PC-9 (cell line): ENCODE measurements around the gene ADIPOR2. TPM values are rescaled to one million over a fixed set of nuclear protein-coding genes. Genes with fewer than 3 reads are reported as not detected.
A peak's percentile ranks its signal among the peaks of the same experiment; 100 is the strongest.

ENCODE experiments used
- Bru-seq: library from RNA; stranded (reverse); fragments of 400-500 nt; gene quantifications from one replicate; lab custom pipeline; 2021; lab: Mats Ljungman, UMichigan
- BruChase-seq, 2 experiments: library from RNA; stranded (reverse); fragments of 400-500 nt; gene quantifications; one replicate each; lab custom pipeline; 2021; lab: Mats Ljungman, UMichigan
- BruUV-seq: library from RNA; stranded (reverse); fragments of 400-500 nt; replicated peaks from 2 replicates; lab custom pipeline; 2021; lab: Mats Ljungman, UMichigan
- CTCF ChIA-PET: fragments of 300-600 bp; sonication (Branson Sonifier 250); formaldehyde crosslinking; loops from one replicate; lab custom pipeline; 2022; ENCODE audit warnings: antibody characterized with exemption; lab: Charles Lee
- POLR2A ChIA-PET: fragments of 300-600 bp; sonication (Branson Sonifier 250); formaldehyde crosslinking; loops from one replicate; lab custom pipeline; 2022; ENCODE audit warnings: antibody characterized with exemption; ENCODE audit not compliant: unreplicated experiment; lab: Charles Lee
- DNase-seq, 2 experiments: peaks; one replicate each; pipeline versions ENCODE4 v3.0.0 to v3.0.0-alpha.2; 2015 to 2022; ENCODE audit warnings: mixed read lengths in 1 of 2
- H2AFZ ChIP-seq: fragments of 200-600 bp; sonication (generic); 2 replicates; pipeline ENCODE4 v1.8.1; 2017; ENCODE audit warnings: antibody characterized with exemption
- H3F3A ChIP-seq: fragments of 200-600 bp; sonication (generic); 2 replicates; pipeline ENCODE4 v1.8.1; 2017; ENCODE audit warnings: antibody characterized with exemption, mild to moderate bottlenecking, low read depth; ENCODE audit not compliant: insufficient read depth
- H3K27ac ChIP-seq: fragments of 200-600 bp; sonication (generic); 2 replicates; pipeline ENCODE4 v1.6.1; 2016; ENCODE audit warnings: mixed run types
- H3K27me3 ChIP-seq: fragments of 200-600 bp; sonication (generic); 2 replicates; pipeline ENCODE4 v1.6.1; 2016; ENCODE audit warnings: low read depth, mixed run types; ENCODE audit not compliant: insufficient read depth
- H3K36me3 ChIP-seq: fragments of 200-600 bp; sonication (generic); 2 replicates; pipeline ENCODE4 v1.6.1; 2016; ENCODE audit warnings: low read depth, mixed run types
- H3K4me1 ChIP-seq: fragments of 200-600 bp; sonication (generic); replicated peaks from 2 replicates; pipeline ENCODE4 v1.6.1; 2016; ENCODE audit warnings: mixed run types; ENCODE audit not compliant: insufficient read depth
- H3K4me2 ChIP-seq: fragments of 200-600 bp; sonication (generic); 2 replicates; pipeline ENCODE4 v1.6.1; 2017; ENCODE audit warnings: mixed run types
- H3K4me3 ChIP-seq: fragments of 200-600 bp; sonication (generic); 2 replicates; pipeline ENCODE4 v1.6.1; 2016; ENCODE audit warnings: mixed run types
- H3K79me2 ChIP-seq: fragments of 200-600 bp; sonication (generic); 2 replicates; pipeline ENCODE4 v1.6.1; 2017; ENCODE audit warnings: low read depth, mixed run types
- H3K9me2 ChIP-seq: fragments of 200-600 bp; sonication (generic); 2 replicates; pipeline ENCODE4 v1.8.1; 2017; ENCODE audit warnings: mild to moderate bottlenecking; ENCODE audit not compliant: insufficient read depth
- H3K9me3 ChIP-seq: fragments of 200-600 bp; sonication (generic); 2 replicates; pipeline ENCODE4 v1.8.1; 2016; ENCODE audit warnings: low read depth; ENCODE audit not compliant: insufficient read depth
- H4K20me1 ChIP-seq: fragments of 200-600 bp; sonication (generic); 2 replicates; pipeline ENCODE4 v1.8.1; 2017; ENCODE audit not compliant: insufficient read depth
- EZH2 ChIP-seq: fragments of 200-600 bp; sonication (generic); IDR thresholded peaks from 2 replicates; pipeline ENCODE4 v1.8.0; 2017; ENCODE audit warnings: antibody characterized with exemption, low read depth
- intact Hi-C: fragments of 100-400 bp; cut with micrococcal nuclease; formaldehyde crosslinking; loops from one replicate; pipeline ENCODE4 v1.10.0; 2022; ENCODE audit not compliant: unreplicated experiment
- long read RNA-seq: library from polyadenylated mRNA; stranded (forward); transcript quantifications from one replicate; pipeline ENCODE4 v2.0.0, GENCODE V29; 2022
- total RNA-seq: library from RNA; stranded (reverse); gene quantifications from 2 replicates; pipeline ENCODE4 v1.2.3, GENCODE V29; 2021
- TF ChIP-seq, protein P1 (sequence below): fragments of 200-600 bp; sonication (generic); conservative IDR thresholded peaks from 2 replicates; pipeline ENCODE4 v1.6.1; 2017; ENCODE audit warnings: mixed run types, antibody characterized with exemption, mild to moderate bottlenecking, moderate library complexity

Gene ADIPOR2, protein sequence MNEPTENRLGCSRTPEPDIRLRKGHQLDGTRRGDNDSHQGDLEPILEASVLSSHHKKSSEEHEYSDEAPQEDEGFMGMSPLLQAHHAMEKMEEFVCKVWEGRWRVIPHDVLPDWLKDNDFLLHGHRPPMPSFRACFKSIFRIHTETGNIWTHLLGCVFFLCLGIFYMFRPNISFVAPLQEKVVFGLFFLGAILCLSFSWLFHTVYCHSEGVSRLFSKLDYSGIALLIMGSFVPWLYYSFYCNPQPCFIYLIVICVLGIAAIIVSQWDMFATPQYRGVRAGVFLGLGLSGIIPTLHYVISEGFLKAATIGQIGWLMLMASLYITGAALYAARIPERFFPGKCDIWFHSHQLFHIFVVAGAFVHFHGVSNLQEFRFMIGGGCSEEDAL
- total RNA-seq: 76.0 and 107 TPM in 2 replicates
- Bru-seq, nascent RNA: percentile 97 among the genes with signal in this experiment
- percentile 88 among the genes with signal in this experiment for BruChase-seq, experiment 1, labeled RNA remaining after a 2-hour chase
- percentile 93 among the genes with signal in this experiment for BruChase-seq, experiment 2, labeled RNA remaining after a 6-hour chase
- long read RNA-seq, full-length matches to known transcripts: 1 of 25 reads
- long read RNA-seq, partial matches to known transcripts: 1 of 25 reads
- long read RNA-seq, other reads (novel, unspliced or antisense): 23 of 25 reads

DNA sequence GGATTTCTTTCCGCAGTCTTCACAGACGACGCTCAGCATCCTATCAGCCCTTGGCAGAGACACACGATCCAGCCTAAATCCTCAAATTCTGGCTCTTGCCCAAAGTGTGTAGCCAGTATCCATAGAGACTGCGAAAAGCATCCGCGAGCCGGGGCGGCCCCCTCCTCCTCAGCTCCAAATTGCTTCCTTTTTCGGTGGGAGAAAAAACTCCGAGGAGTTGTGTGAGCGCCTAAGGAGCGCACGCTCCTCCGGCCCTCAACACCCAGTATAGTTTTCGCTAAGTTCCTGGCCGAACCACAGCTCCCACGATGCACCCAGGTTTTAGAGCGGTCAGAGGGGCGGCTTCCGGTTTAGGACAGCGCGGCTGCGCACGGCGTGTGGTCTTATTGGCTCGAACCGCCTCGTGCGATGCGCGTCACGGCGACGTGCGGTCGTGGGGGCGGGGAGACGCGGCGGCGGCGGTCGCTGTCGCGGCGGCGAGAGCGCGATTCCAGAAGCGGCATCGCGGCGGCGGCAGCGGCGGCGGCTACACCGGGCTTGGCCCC lies at the start of gene ADIPOR2:
Gene ADIPOR2 (plus strand): TSS at position 493 of the 545 bp plus-strand sequence. CDS start 63,274 bp downstream, outside the sequence.
- Histone ChIP-seq H3K4me3 (peak within 1 kb of the TSS; percentile 79), H3K27me3 (no peaks in the 10 kb centered on the region), H3F3A (peaks cover 13% of the 10 kb centered on the region; the same call in 1 of the 2 replicates), H4K20me1 (peaks cover 35% of the 10 kb centered on the region), H3K36me3 (0 out of 2 replicates have a peak, but pooled peaks cover 5% of the 10 kb centered on the region), H3K4me1 (peaks cover 27% of the 10 kb centered on the region), H3K4me2 (peak within 1 kb of the TSS; percentile 95), H3K79me2 (peaks cover 47% of the 10 kb centered on the region), H3K9me3 (no peaks in the 10 kb centered on the region), H2AFZ (peak within 1 kb of the TSS; percentile 88), H3K27ac (peak within 1 kb of the TSS; percentile 89), H3K9me2 (no peaks in the 10 kb centered on the region)
- ChIA-PET POLR2A (interaction anchor here (0.5 to 1.9 kb wide), 6 partner anchors 13 to 1098 kb away, joined by 3 to 25 read pairs (median 5); no protein-coding TSS in a partner anchor), CTCF (no interaction called here)
- intact Hi-C loops: loop anchor here (1.0 to 2.0 kb wide), 2 partner anchors 19 to 28 kb away; no protein-coding TSS in a partner anchor
- DNase-seq: peak; percentile 95 to 96
- TSS peak; percentile 99 for BruUV-seq
- TF ChIP-seq, protein P1, sequence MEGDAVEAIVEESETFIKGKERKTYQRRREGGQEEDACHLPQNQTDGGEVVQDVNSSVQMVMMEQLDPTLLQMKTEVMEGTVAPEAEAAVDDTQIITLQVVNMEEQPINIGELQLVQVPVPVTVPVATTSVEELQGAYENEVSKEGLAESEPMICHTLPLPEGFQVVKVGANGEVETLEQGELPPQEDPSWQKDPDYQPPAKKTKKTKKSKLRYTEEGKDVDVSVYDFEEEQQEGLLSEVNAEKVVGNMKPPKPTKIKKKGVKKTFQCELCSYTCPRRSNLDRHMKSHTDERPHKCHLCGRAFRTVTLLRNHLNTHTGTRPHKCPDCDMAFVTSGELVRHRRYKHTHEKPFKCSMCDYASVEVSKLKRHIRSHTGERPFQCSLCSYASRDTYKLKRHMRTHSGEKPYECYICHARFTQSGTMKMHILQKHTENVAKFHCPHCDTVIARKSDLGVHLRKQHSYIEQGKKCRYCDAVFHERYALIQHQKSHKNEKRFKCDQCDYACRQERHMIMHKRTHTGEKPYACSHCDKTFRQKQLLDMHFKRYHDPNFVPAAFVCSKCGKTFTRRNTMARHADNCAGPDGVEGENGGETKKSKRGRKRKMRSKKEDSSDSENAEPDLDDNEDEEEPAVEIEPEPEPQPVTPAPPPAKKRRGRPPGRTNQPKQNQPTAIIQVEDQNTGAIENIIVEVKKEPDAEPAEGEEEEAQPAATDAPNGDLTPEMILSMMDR: no peak
- no peak for TF ChIP-seq EZH2

DNA sequence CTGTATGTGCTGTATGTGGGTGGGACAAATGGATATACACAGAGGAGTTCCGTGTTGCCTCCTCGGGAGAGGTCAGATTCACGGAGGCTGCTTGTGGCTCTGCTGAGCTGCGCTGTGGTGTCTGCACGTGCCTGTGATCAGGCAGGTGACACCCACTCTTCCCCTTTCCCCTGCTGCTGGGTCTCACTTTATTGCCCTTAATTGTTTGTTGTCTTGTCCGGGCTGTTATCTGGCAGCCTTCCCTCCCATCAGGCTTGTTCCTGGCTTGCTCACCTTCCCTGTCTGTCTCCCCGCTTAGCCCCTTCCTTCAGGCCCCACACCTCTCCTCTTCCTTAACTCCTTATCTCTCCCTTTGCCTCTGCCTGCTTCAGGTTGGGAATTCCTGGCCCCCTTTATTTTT lies 48.4 kb upstream of the ADIPOR2 start:
- Histone ChIP-seq H3K79me2 (no peaks in the 10 kb centered on the region; the same call in 1 of the 2 replicates), H3K9me3 (no peaks in the 10 kb centered on the region), H3K4me1 (no peaks in the 10 kb centered on the region), H3K9me2 (no peaks in the 10 kb centered on the region), H3K27ac (no peak overlapping the region), H3K4me2 (no peak overlapping the region), H3K27me3 (peaks cover 9% of the 10 kb centered on the region; the same call in 1 of the 2 replicates), H3K4me3 (no peak overlapping the region), H3F3A (no peaks in the 10 kb centered on the region), H2AFZ (no peak overlapping the region), H4K20me1 (no peaks in the 10 kb centered on the region), H3K36me3 (no peaks in the 10 kb centered on the region)
- TF ChIP-seq, protein P1: no peak
- intact Hi-C loops: no loop called here
- ChIA-PET POLR2A (no interaction called here), CTCF (no interaction called here)
- DNase-seq: no peak
- BruUV-seq: no TSS peak

DNA sequence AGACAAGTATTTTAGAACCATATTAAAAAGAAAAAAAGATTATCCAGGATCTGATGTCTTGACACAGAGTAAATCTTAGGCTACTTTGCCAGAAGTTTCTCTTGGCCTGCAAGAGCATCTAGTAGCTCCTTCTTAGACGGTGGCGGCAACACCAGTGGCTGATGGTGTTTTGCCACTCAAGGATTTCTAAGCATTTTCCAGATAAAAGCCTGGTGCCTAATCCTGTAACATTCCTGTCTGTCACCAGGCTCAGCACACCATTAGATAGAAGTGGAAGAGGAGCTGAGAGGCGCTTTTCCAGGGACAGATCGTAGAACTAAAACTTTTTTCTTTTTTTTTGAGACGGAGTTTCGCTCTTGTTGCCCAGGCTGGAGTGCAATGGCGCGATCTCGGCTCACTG lies 47.8 kb upstream of the ADIPOR2 start:
- no peak for TF ChIP-seq EZH2
- TF ChIP-seq, protein P1: no peak
- H2AFZ ChIP-seq: no peak overlapping the region
- CTCF ChIA-PET: interaction anchor here (0.6 kb wide), 1 partner anchor 1264 kb away, joined by 4 read pairs; no protein-coding TSS in a partner anchor
- BruUV-seq: no TSS peak
- no peaks in the 10 kb centered on the region; the same call in 1 of the 2 replicates for H3K79me2 ChIP-seq
- peaks cover 9% of the 10 kb centered on the region; the same call in 1 of the 2 replicates for H3K27me3 ChIP-seq
- H3K27ac ChIP-seq: no peak overlapping the region
- no peaks in the 10 kb centered on the region for H3K9me2 ChIP-seq
- H3K4me1 ChIP-seq: no peaks in the 10 kb centered on the region
- no peaks in the 10 kb centered on the region for H3K36me3 ChIP-seq
- POLR2A ChIA-PET: no interaction called here
- no peak for DNase-seq
- H3K4me2 ChIP-seq: no peak overlapping the region
- no peaks in the 10 kb centered on the region for H3F3A ChIP-seq
- no peak overlapping the region for H3K4me3 ChIP-seq
- H3K9me3 ChIP-seq: no peaks in the 10 kb centered on the region
- no peaks in the 10 kb centered on the region for H4K20me1 ChIP-seq
- intact Hi-C loops: no loop called here
